Stomach (tissue), 9 donors: ENCODE data around the gene GRAMD1A. TPM values are rescaled to one million over a fixed set of nuclear protein-coding genes. Genes with fewer than 3 reads are reported as not detected.
"Not testable (repeated sequence)": the region's sequence is repeated elsewhere in the genome, so short reads cannot be mapped to it uniquely, and the experiment has no call there.

Experiments used
- DNase-seq, 2 donors: peaks; one replicate each; pipeline versions ENCODE4 v3.0.0 to v3.0.0-alpha.2; 2013 to 2019
- H3K27ac ChIP-seq, 5 donors: fragments of 200-600 bp in 4 of 5; sonication (generic) in 4 of 5; one replicate each; pipeline ENCODE4 v1.5.1; 2013 to 2019; ENCODE audit warnings: mild to moderate bottlenecking in 1 of 5, moderate library complexity in 1 of 5
- H3K27me3 ChIP-seq, 3 donors: fragments of 200-600 bp; sonication (generic); one replicate each; pipeline ENCODE4 v1.5.1; 2017 to 2019; ENCODE audit warnings: mixed run types in 1 of 3
- H3K36me3 ChIP-seq, 4 donors: fragments of 200-600 bp; sonication (generic); 1 replicate in 3 of 4; 2 replicates in 1 of 4; pipeline ENCODE4 v1.5.1; 2016 to 2019
- H3K4me1 ChIP-seq, 4 donors: fragments of 200-600 bp; sonication (generic); one replicate each; pipeline ENCODE4 v1.5.1; 2016 to 2019
- H3K4me3 ChIP-seq, 4 donors: fragments of 200-600 bp; sonication (generic) in 3 of 4; one replicate each; pipeline ENCODE4 v1.5.1; 2016 to 2019; ENCODE audit warnings: mild to moderate bottlenecking in 1 of 4
- H3K9me3 ChIP-seq, 4 donors: fragments of 200-600 bp; sonication (generic); one replicate each; pipeline ENCODE4 v1.5.1; 2016 to 2019
- CTCF ChIP-seq, 7 experiments: fragments of 450-650 bp in 4 of 7; fragments of 200-600 bp in 3 of 7; sonication (generic) in 3 of 7; IDR thresholded peaks; one replicate each; pipeline ENCODE4 v1.5.1; 2016 to 2019; ENCODE audit warnings: antibody characterized with exemption in 7 of 7, control low read depth in 2 of 7, mild to moderate bottlenecking in 1 of 7
- EP300 ChIP-seq: sonication (generic); formaldehyde crosslinking; IDR thresholded peaks from one replicate; pipeline ENCODE4 v1.6.1; 2017; ENCODE audit warnings: antibody characterized with exemption
- POLR2A ChIP-seq, 4 donors: fragments of 450-650 bp; IDR thresholded peaks; one replicate each; pipeline ENCODE4 v1.6.1; 2016; ENCODE audit warnings: antibody characterized with exemption in 4 of 4, control low read depth in 2 of 4, mild to moderate bottlenecking in 1 of 4, moderate library complexity in 1 of 4
- POLR2AphosphoS5 ChIP-seq, 3 donors: sonication (generic); formaldehyde crosslinking; IDR thresholded peaks; one replicate each; pipeline ENCODE4 v1.6.1; 2016; ENCODE audit warnings: antibody characterized with exemption in 3 of 3
- WGBS, 5 donors: extraction: QIAGEN DNeasy Blood & Tissue Kit in 3 of 5; methylation state at CpG; one replicate each; pipeline versions ENCODE4 v1.1.5 to v1.1.7; 2013 to 2018; 5-methylcytosine and 5-hydroxymethylcytosine counted together
- intact Hi-C: fragments of 100-400 bp; cut with DNase I; formaldehyde crosslinking; loops from one replicate; pipeline ENCODE4 v1.15.1; 2023; ENCODE audit warnings: low total_unique reads
- polyA plus RNA-seq, 3 donors: library from polyadenylated mRNA; stranded (reverse); fragments of 200-250 nt; gene quantifications; one replicate each; pipeline ENCODE4 v1.2.3, GENCODE V29; 2013
- total RNA-seq, 5 donors: library from RNA; depleted of rRNA; stranded (reverse); fragments of >200 nt; gene quantifications; one replicate each; pipeline versions ENCODE4 v1.1.0 to v1.2.3, GENCODE V29; 2014 to 2016
- donor health status: healthy with polysubstance abuse.
- donor health status: Bipolar disorder and iron deficiency.
- donor health status: healthy.

GRAMD1A gene
- total and polyA plus RNA-seq, 8 donors: 29.8 to 74.1 (median 45.1) TPM

GRCh38 chr19:34991542-34992333 is 8.4 kb upstream of the GRAMD1A start:
- intact Hi-C loops: no loop called here
- Histone ChIP-seq H3K36me3 (no peaks in the 10 kb centered on the region), H3K4me3 (no peak overlapping the region), H3K27ac (no peak overlapping the region), H3K9me3 (no peaks in the 10 kb centered on the region), H3K27me3 (no peaks in the 10 kb centered on the region), H3K4me1 (peaks cover 21 to 29% (median 28%) of the 10 kb centered on the region in 4 donors)
- no peak for DNase-seq
- 86 to 95% (median 89%) methylated on average over 8 of the region's 8 CpGs for WGBS, 5 donors
- TF ChIP-seq POLR2A (IDR thresholded peaks at IDR 0.05) (no peak), POLR2AphosphoS5 (IDR thresholded peaks at IDR 0.05) (no peak), CTCF (IDR thresholded peaks at IDR 0.05) (no peak), EP300 (no peak)

- H3K9me3 ChIP-seq, H3K27ac ChIP-seq, H3K4me3 ChIP-seq, intact Hi-C loops, H3K36me3 ChIP-seq, H3K27me3 ChIP-seq, DNase-seq: not testable (repeated sequence)
- H3K4me1 ChIP-seq: peaks cover 21 to 36% (median 32%) of the 10 kb centered on the region in 4 donors
- WGBS, 5 donors: 85 to 91% (median 86%) methylated on average over 7 of the region's 7 CpGs
Observed at GRCh38 chr19:34992582-34992981, 7.5 kb upstream of the GRAMD1A start.

- TF ChIP-seq EP300 (no peak), POLR2AphosphoS5 (IDR thresholded peaks at IDR 0.05) (no peak), CTCF (IDR thresholded peaks at IDR 0.05) (no peak), POLR2A (IDR thresholded peaks at IDR 0.05) (no peak)
- DNase-seq: no peak
- Histone ChIP-seq H3K27me3 (no peaks in the 10 kb centered on the region), H3K27ac (peak overlapping the region; percentile 62 to 99 (median 74)), H3K4me1 (peaks cover 27 to 53% (median 42%) of the 10 kb centered on the region in 4 donors), H3K4me3 (no peak overlapping the region), H3K36me3 (no peaks in the 10 kb centered on the region), H3K9me3 (no peaks in the 10 kb centered on the region)
- WGBS, 5 donors: 41 to 89% (median 72%) methylated on average over 9 of the region's 9 CpGs
- intact Hi-C loops: no loop called here
Observed at GRCh38 chr19:34994286-34994642, 5.9 kb upstream of the GRAMD1A start.

- DNase-seq: peak; percentile 81
- Histone ChIP-seq H3K36me3 (no peaks in the 10 kb centered on the region), H3K4me3 (no peak overlapping the region), H3K9me3 (no peaks in the 10 kb centered on the region), H3K27me3 (no peaks in the 10 kb centered on the region), H3K4me1 (peaks cover 33 to 59% (median 48%) of the 10 kb centered on the region in 4 donors), H3K27ac (peak overlapping the region; percentile 62 to 99 (median 74))
- 29 to 57% (median 49%) methylated on average over 15 to 17 of the region's 17 CpGs for WGBS, 5 donors
- TF ChIP-seq POLR2A (IDR thresholded peaks at IDR 0.05) (no peak), POLR2AphosphoS5 (IDR thresholded peaks at IDR 0.05) (peak in 1 of 3 donors; percentile 36)
- intact Hi-C loops: no loop called here
Observed at GRCh38 chr19:34994643-34995541, 5.2 kb upstream of the GRAMD1A start.

GRCh38 chr19:34995551-34995950 is 4.6 kb upstream of the GRAMD1A start:
- WGBS, 5 donors: 60 to 85% (median 66%) methylated on average over 7 to 8 of the region's 8 CpGs
- H3K4me1 ChIP-seq: peaks cover 33 to 61% (median 50%) of the 10 kb centered on the region in 4 donors
- intact Hi-C loops: no loop called here
- no peaks in the 10 kb centered on the region for H3K36me3 ChIP-seq
- peak overlapping the region; percentile 62 to 99 (median 74) for H3K27ac ChIP-seq
- no peak overlapping the region for H3K4me3 ChIP-seq
- no peaks in the 10 kb centered on the region for H3K27me3 ChIP-seq
- no peaks in the 10 kb centered on the region for H3K9me3 ChIP-seq
- TF ChIP-seq POLR2A (IDR thresholded peaks at IDR 0.05) (no peak), EP300 (no peak), POLR2AphosphoS5 (IDR thresholded peaks at IDR 0.05) (no peak), CTCF (IDR thresholded peaks at IDR 0.05) (no peak)
- no peak for DNase-seq
